GM12878 (cell line): ENCODE results near the gene ICA1. TPM values are rescaled to one million over a fixed set of nuclear protein-coding genes. Genes with fewer than 3 reads are reported as not detected.
A peak's percentile ranks its signal among the peaks of the same experiment; 100 is the strongest.

Experiments
- BRCA1 ChIP-seq: IDR thresholded peaks from 2 replicates; pipeline ENCODE4 v1.6.1; 2011; ENCODE audit warnings: low read depth, low read length, improper control_type of control experiment
- CBFB ChIP-seq: IDR thresholded peaks from 2 replicates; pipeline ENCODE4 v1.6.1; 2016; ENCODE audit warnings: antibody characterized with exemption, low read depth
- CEBPZ ChIP-seq: fragments of 150-350 bp; IDR thresholded peaks from 2 replicates; pipeline ENCODE4 v1.6.1; 2016; ENCODE audit warnings: low read depth, low read length
- CREM ChIP-seq: IDR thresholded peaks from 2 replicates; pipeline ENCODE4 v1.6.1; 2014; ENCODE audit warnings: antibody characterized with exemption, low read depth
- EED ChIP-seq: sonication (generic); IDR thresholded peaks from 2 replicates; pipeline ENCODE4 v1.6.1; 2016; ENCODE audit warnings: antibody characterized with exemption, low read depth
- EP300 ChIP-seq, 2 experiments: fragments of 150-350 bp in 1 of 2; IDR thresholded peaks; 2 replicates each; pipeline ENCODE4 v1.6.1; 2011 to 2012; ENCODE audit warnings: low read depth in 2 of 2, low read length in 2 of 2, borderline replicate concordance in 1 of 2, improper control_type of control experiment in 1 of 2, inconsistent platforms in 1 of 2; ENCODE audit not compliant: control insufficient read depth in 1 of 2
- GATAD2B ChIP-seq: fragments of 450-650 bp; conservative IDR thresholded peaks from 2 replicates; pipeline ENCODE4 v1.6.1; 2017; ENCODE audit warnings: low read depth, mild to moderate bottlenecking, moderate library complexity
- HCFC1 ChIP-seq: fragments of 150-350 bp; IDR thresholded peaks from 2 replicates; pipeline ENCODE4 v1.6.1; 2014; ENCODE audit warnings: low read length
- HDAC2 ChIP-seq: fragments of 200-600 bp; sonication (generic); IDR thresholded peaks from 2 replicates; pipeline ENCODE4 v1.6.1; 2017
- IKZF1 ChIP-seq: fragments of 450-650 bp; conservative IDR thresholded peaks from 2 replicates; pipeline ENCODE4 v1.6.1; 2017; ENCODE audit warnings: antibody characterized with exemption, mild to moderate bottlenecking
- LARP7 ChIP-seq: fragments of 450-650 bp; IDR thresholded peaks from 2 replicates; pipeline ENCODE4 v1.6.1; 2017; ENCODE audit warnings: mild to moderate bottlenecking
- MEF2A ChIP-seq: IDR thresholded peaks from 2 replicates; pipeline ENCODE4 v1.6.1; 2011; ENCODE audit warnings: low read depth, mild to moderate bottlenecking, low read length, moderate library complexity; ENCODE audit not compliant: insufficient read depth
- NFIC ChIP-seq: IDR thresholded peaks from 2 replicates; pipeline ENCODE4 v1.6.1; 2012; ENCODE audit warnings: low read depth, mild to moderate bottlenecking, inconsistent platforms, low read length, moderate library complexity
- PML ChIP-seq: IDR thresholded peaks from 2 replicates; pipeline ENCODE4 v1.6.1; 2012; ENCODE audit warnings: low read length, inconsistent platforms
- POLR2AphosphoS5 ChIP-seq: IDR thresholded peaks from 2 replicates; pipeline ENCODE4 v1.6.1; 2011; ENCODE audit warnings: mild to moderate bottlenecking, low read length, inconsistent platforms
- RAD51 ChIP-seq: fragments of 450-650 bp; IDR thresholded peaks from 2 replicates; pipeline ENCODE4 v1.6.1; 2016; ENCODE audit warnings: moderate library complexity, mild to moderate bottlenecking, inconsistent platforms
- RELB ChIP-seq: fragments of 450-650 bp; IDR thresholded peaks from 2 replicates; pipeline ENCODE4 v1.6.1; 2017; ENCODE audit warnings: low read depth, mild to moderate bottlenecking, moderate library complexity
- SKIL ChIP-seq: fragments of 450-650 bp; IDR thresholded peaks from 2 replicates; pipeline ENCODE4 v1.6.1; 2017; ENCODE audit warnings: mild to moderate bottlenecking, low read depth, inconsistent platforms; ENCODE audit not compliant: poor library complexity, severe bottlenecking
- SMARCA5 ChIP-seq: fragments of 450-650 bp; IDR thresholded peaks from 2 replicates; pipeline ENCODE4 v1.6.1; 2017; ENCODE audit warnings: mild to moderate bottlenecking
- STAT1 ChIP-seq: fragments of 450-650 bp; conservative IDR thresholded peaks from 2 replicates; pipeline ENCODE4 v1.6.1; 2014; ENCODE audit warnings: antibody characterized with exemption, mild to moderate bottlenecking
- TARDBP ChIP-seq: IDR thresholded peaks from 2 replicates; pipeline ENCODE4 v1.6.1; 2016; ENCODE audit warnings: borderline replicate concordance
- TBL1XR1 ChIP-seq: IDR thresholded peaks from 2 replicates; pipeline ENCODE4 v1.6.1; 2012; ENCODE audit warnings: low read depth, low read length, improper control_type of control experiment
- TCF12 ChIP-seq: IDR thresholded peaks from 2 replicates; pipeline ENCODE4 v1.6.1; 2011; ENCODE audit warnings: low read depth, mild to moderate bottlenecking, low read length
- YBX1 ChIP-seq: fragments of 450-650 bp; IDR thresholded peaks from 2 replicates; pipeline ENCODE4 v1.6.1; 2016; ENCODE audit warnings: antibody characterized with exemption
- ZNF384 ChIP-seq: IDR thresholded peaks from 2 replicates; pipeline ENCODE4 v1.6.1; 2012; ENCODE audit warnings: low read depth, mild to moderate bottlenecking, low read length, improper control_type of control experiment, borderline replicate concordance
- ZNF622 ChIP-seq: fragments of 450-650 bp; IDR thresholded peaks from 2 replicates; pipeline ENCODE4 v1.6.1; 2017; ENCODE audit warnings: mild to moderate bottlenecking, inconsistent platforms
- polyA plus RNA-seq, 11 experiments: library from polyadenylated mRNA; depleted of rRNA in 4 of 11; unstranded in 6 of 11; stranded (reverse) in 5 of 11; fragments of >200 nt; fragmentation: Nextera tagmentation in 4 of 11; fragmentation: Illumina TruSeq in 1 of 11; extraction: Ambion mirVana in 4 of 11; extraction: Trizol in 1 of 11; gene quantifications; 1 replicate in 1 of 11; 2 replicates in 10 of 11; pipeline versions ENCODE4 v1.2.1 to v1.2.3, GENCODE V29; 2011 to 2016; ENCODE audit warnings: inconsistent platforms in 2 of 11, missing spikeins in 2 of 11, low read depth in 1 of 11
- total RNA-seq, 4 experiments: library from RNA; depleted of rRNA in 3 of 4; stranded (reverse); fragments of >200 nt in 3 of 4; fragmentation: Illumina TruSeq in 1 of 4; extraction: Trizol in 1 of 4; gene quantifications; 2 replicates each; pipeline versions ENCODE4 v1.2.1 to v1.2.3, GENCODE V29; 2013 to 2021

The ICA1 gene
- total and polyA plus RNA-seq, 10 of the 15 experiments (the other 5 are each of a cell fraction or from before 2014, with no cell fraction given), result 1.3 to 35.1 (median 3.3) TPM

GRCh38 chr7:8134089-8134733 lies 127.8 kb downstream of the ICA1 start (continued):
- peak; percentile 18; the same call in 1 of the 2 replicates for TF ChIP-seq RAD51
- TF ChIP-seq TBL1XR1, result peak; percentile 56; the same call in 1 of the 2 replicates
- TF ChIP-seq YBX1, result no peak
- peak; percentile 45; the same call in 1 of the 2 replicates for TF ChIP-seq POLR2AphosphoS5
- TF ChIP-seq CREM, result peak; percentile 88
- TF ChIP-seq SMARCA5, result no peak
- no peak for TF ChIP-seq NFIC
- no peak for TF ChIP-seq STAT1
- peak; percentile 91 for TF ChIP-seq SKIL
- TF ChIP-seq LARP7, result no peak
- peak; percentile 93 for TF ChIP-seq IKZF1
- TF ChIP-seq CEBPZ, result no peak
- TF ChIP-seq HCFC1, result no peak
- TF ChIP-seq MEF2A, result peak; percentile 73
- no peak for TF ChIP-seq PML
- TF ChIP-seq BRCA1, result no peak
- TF ChIP-seq RELB, result peak; percentile 95
- no peak for TF ChIP-seq HDAC2
- peak; percentile 87 for TF ChIP-seq CBFB
- TF ChIP-seq ZNF622, result no peak
- TF ChIP-seq EP300 (IDR thresholded peaks at IDR 0.05; ENCODE audit: borderline replicate concordance in 1 of 2, control insufficient read depth in 1 of 2, low read depth in 2 of 2, low read length in 2 of 2), result peak; percentile 81 to 92
- TF ChIP-seq EED, result peak; percentile 97
- TF ChIP-seq TARDBP, result peak; percentile 57; the same call in 1 of the 2 replicates
- TF ChIP-seq TCF12, result peak; percentile 67; the same call in 1 of the 2 replicates
- TF ChIP-seq ZNF384, result no peak
- peak; percentile 99 for TF ChIP-seq GATAD2B
